ENCODE data around the gene SLC8B1.

GRCh38 chr12:113326775-113327395, 8.0 kb downstream of the SLC8B1 start:
- TF ChIP-seq ATF1 (CRISPR knock-in tag; IDR thresholded peaks at IDR 0.05) = no peak
- TF ChIP-seq ATF1 (tag; IDR thresholded peaks at IDR 0.05) = no peak
- TF ChIP-seq MIER1 (IDR thresholded peaks at IDR 0.05; ENCODE audit: low read depth) = no peak
- TF ChIP-seq, protein P1, sequence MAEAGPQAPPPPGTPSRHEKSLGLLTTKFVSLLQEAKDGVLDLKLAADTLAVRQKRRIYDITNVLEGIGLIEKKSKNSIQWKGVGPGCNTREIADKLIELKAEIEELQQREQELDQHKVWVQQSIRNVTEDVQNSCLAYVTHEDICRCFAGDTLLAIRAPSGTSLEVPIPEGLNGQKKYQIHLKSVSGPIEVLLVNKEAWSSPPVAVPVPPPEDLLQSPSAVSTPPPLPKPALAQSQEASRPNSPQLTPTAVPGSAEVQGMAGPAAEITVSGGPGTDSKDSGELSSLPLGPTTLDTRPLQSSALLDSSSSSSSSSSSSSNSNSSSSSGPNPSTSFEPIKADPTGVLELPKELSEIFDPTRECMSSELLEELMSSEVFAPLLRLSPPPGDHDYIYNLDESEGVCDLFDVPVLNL (CRISPR knock-in tag; IDR thresholded peaks at IDR 0.05; ENCODE audit: low read depth) = no peak
- TF ChIP-seq CTCF (IDR thresholded peaks at IDR 0.05 in 2 of 3, conservative IDR thresholded peaks at IDR 0.05 in 1 of 3; ENCODE audit: insufficient read depth in 2 of 3, low read depth in 1 of 3, low read length in 3 of 3) = no peak; a peak in 1 of 6 replicates
- no peak for TF ChIP-seq EZH2 (IDR thresholded peaks at IDR 0.05; ENCODE audit: borderline replicate concordance, low read depth, low read length)
- TF ChIP-seq LEF1 (IDR thresholded peaks at IDR 0.05) = no peak
- TF ChIP-seq ZSCAN29 (IDR thresholded peaks at IDR 0.05) = no peak
- TF ChIP-seq POLR2A (conservative IDR thresholded peaks at IDR 0.05) = no peak
- no peak for TF ChIP-seq THRAP3 (IDR thresholded peaks at IDR 0.05; ENCODE audit: borderline replicate concordance)
- no peak for TF ChIP-seq ZNF217 (CRISPR knock-in tag; IDR thresholded peaks at IDR 0.05)
- TF ChIP-seq POU5F1 (IDR thresholded peaks at IDR 0.05; ENCODE audit: borderline replicate concordance, low read depth, low read length, partially characterized antibody) = no peak
- TF ChIP-seq HMG20B (CRISPR knock-in tag; IDR thresholded peaks at IDR 0.05) = no peak

All from K562 (cell line).